SK-N-MC (cell line): ENCODE data around the gene DDX56.

Experiments used
- EZH2 ChIP-seq: fragments of 200-600 bp; sonication (generic); IDR thresholded peaks from one replicate; pipeline ENCODE4 v1.6.1; 2017; ENCODE audit warnings: antibody characterized with exemption
- FOXP2 ChIP-seq: optimal IDR thresholded peaks from 2 replicates; pipeline ENCODE3; 2011; ENCODE audit warnings: mild to moderate bottlenecking, moderate library complexity; ENCODE audit not compliant: insufficient read depth; ENCODE audit errors: extremely low read length, control extremely low read depth
- POLR2AphosphoS5 ChIP-seq: IDR thresholded peaks from 2 replicates; pipeline ENCODE4 v1.6.1; 2012; ENCODE audit warnings: mild to moderate bottlenecking, low read depth, low read length, borderline replicate concordance

- TF ChIP-seq EZH2, result no peak
- TF ChIP-seq POLR2AphosphoS5, result no peak
- TF ChIP-seq FOXP2, result no peak
Measured at GRCh38 chr7:44555350-44555749, 18.4 kb downstream of the DDX56 start.
